HepG2 (cell line): ENCODE results near the gene CNGA3. TPM values are rescaled to one million over a fixed set of nuclear protein-coding genes. Genes with fewer than 3 reads are reported as not detected.

Experiments
- ARID4A ChIP-seq: sonication (generic); formaldehyde crosslinking; IDR thresholded peaks from 2 replicates; pipeline ENCODE4 v1.5.0; 2020; ENCODE audit warnings: mild to moderate bottlenecking, missing genetic modification reagents, borderline replicate concordance
- FOXP4 ChIP-seq: sonication (generic); formaldehyde crosslinking; IDR thresholded peaks from 2 replicates; pipeline ENCODE4 v1.4.0; 2020; ENCODE audit warnings: missing genetic modification reagents
- KDM5B ChIP-seq: sonication (generic); formaldehyde crosslinking; IDR thresholded peaks from 2 replicates; pipeline ENCODE4 v1.4.0; 2020; ENCODE audit warnings: missing genetic modification reagents, mild to moderate bottlenecking, borderline replicate concordance
- MEIS2 ChIP-seq: sonication (generic); formaldehyde crosslinking; IDR thresholded peaks from 2 replicates; pipeline ENCODE4 v1.9.0; 2021; ENCODE audit warnings: mild to moderate bottlenecking, missing genetic modification reagents
- NFE2L2 ChIP-seq: fragments of 150-350 bp; IDR thresholded peaks from 2 replicates; pipeline ENCODE4 v1.6.1; 2014; ENCODE audit warnings: low read length
- SMARCE1 ChIP-seq: fragments of 450-650 bp; IDR thresholded peaks from 2 replicates; pipeline ENCODE4 v1.6.1; 2017; ENCODE audit warnings: borderline replicate concordance
- ZBTB7B ChIP-seq: sonication (generic); formaldehyde crosslinking; IDR thresholded peaks from 2 replicates; pipeline ENCODE4 v1.4.0; 2020; ENCODE audit warnings: missing genetic modification reagents
- ZNF737 ChIP-seq: sonication (generic); formaldehyde crosslinking; IDR thresholded peaks from 2 replicates; pipeline ENCODE4 v1.5.0; 2020; ENCODE audit warnings: missing genetic modification reagents, mild to moderate bottlenecking, borderline replicate concordance
- ZNF768 ChIP-seq: sonication (generic); formaldehyde crosslinking; IDR thresholded peaks from 2 replicates; pipeline ENCODE4 v1.4.0; 2020; ENCODE audit warnings: missing genetic modification reagents
- polyA plus RNA-seq, 8 experiments: library from polyadenylated mRNA; depleted of rRNA in 3 of 8; stranded (reverse) in 7 of 8; unstranded in 1 of 8; fragments of >200 nt; fragmentation: Illumina TruSeq in 4 of 8; extraction: Trizol in 4 of 8; gene quantifications; 2 replicates each; pipeline versions ENCODE4 v1.2.1 to v1.2.3, GENCODE V29; 2011 to 2016; ENCODE audit warnings: low read depth in 4 of 8, missing spikeins in 1 of 8, mixed read lengths in 1 of 8; ENCODE audit not compliant: insufficient read depth in 1 of 8
- total RNA-seq, 5 experiments: library from RNA; depleted of rRNA; stranded (reverse); fragments of >200 nt; fragmentation: Illumina TruSeq; extraction: Trizol; gene quantifications; 2 replicates each; pipeline ENCODE4 v1.2.3, GENCODE V29; 2016; ENCODE audit warnings: low read depth in 1 of 5

Gene CNGA3
- total and polyA plus RNA-seq, 2 of the 13 experiments (the other 11 are each of a cell fraction or from before 2014, with no cell fraction given) = not detected

GRCh38 chr2:98378196-98378595, 31.9 kb downstream of the CNGA3 start (continued):
- TF ChIP-seq FOXP4 (CRISPR knock-in tag) (no peak), NFE2L2 (no peak), ZNF768 (CRISPR knock-in tag) (no peak), ZNF737 (CRISPR knock-in tag) (no peak), KDM5B (no peak), ZBTB7B (no peak), MEIS2 (no peak), ARID4A (no peak), SMARCE1 (no peak)
